Nephron progenitor cell (in vitro differentiated cells): ENCODE data around the gene NEB.

Source experiments
- DNase-seq: peaks from one replicate; pipeline ENCODE4 v3.0.0; 2021
- H3K27ac Mint-ChIP-seq: 2 replicates; pipeline ENCODE4 v1.8.0; 2021; ENCODE audit warnings: mild to moderate bottlenecking, moderate library complexity, mixed read lengths
- H3K27me3 Mint-ChIP-seq: 2 replicates; pipeline ENCODE4 v1.8.0; 2021; ENCODE audit warnings: mild to moderate bottlenecking, low read depth, mixed read lengths; ENCODE audit not compliant: poor library complexity
- H3K36me3 Mint-ChIP-seq: 2 replicates; pipeline ENCODE4 v1.8.0; 2021; ENCODE audit warnings: low read depth, mixed read lengths
- H3K4me1 Mint-ChIP-seq: 2 replicates; pipeline ENCODE4 v1.8.0; 2021; ENCODE audit warnings: mixed read lengths
- H3K4me3 Mint-ChIP-seq: 2 replicates; pipeline ENCODE4 v1.8.0; 2021; ENCODE audit warnings: mild to moderate bottlenecking, moderate library complexity, mixed read lengths
- H3K9me3 Mint-ChIP-seq: 2 replicates; pipeline ENCODE4 v1.8.0; 2021; ENCODE audit warnings: mild to moderate bottlenecking, moderate library complexity, mixed read lengths
- CTCF ChIP-seq: fragments of 200-600 bp; sonication (generic); IDR thresholded peaks from 2 replicates; pipeline ENCODE4 v1.5.0; 2021; ENCODE audit warnings: antibody characterized with exemption

The NEB gene

GRCh38 chr2:151661625-151662024, 72.7 kb downstream of the NEB start:
- no peak overlapping the region for H3K4me3 Mint-ChIP-seq
- no peaks in the 10 kb centered on the region for H3K9me3 Mint-ChIP-seq
- no peak for TF ChIP-seq CTCF
- H3K36me3 Mint-ChIP-seq = no peaks in the 10 kb centered on the region
- H3K27ac Mint-ChIP-seq = no peak overlapping the region
- H3K4me1 Mint-ChIP-seq = no peaks in the 10 kb centered on the region
- DNase-seq = no peak
- peaks cover 3% of the 10 kb centered on the region for H3K27me3 Mint-ChIP-seq

DNA sequence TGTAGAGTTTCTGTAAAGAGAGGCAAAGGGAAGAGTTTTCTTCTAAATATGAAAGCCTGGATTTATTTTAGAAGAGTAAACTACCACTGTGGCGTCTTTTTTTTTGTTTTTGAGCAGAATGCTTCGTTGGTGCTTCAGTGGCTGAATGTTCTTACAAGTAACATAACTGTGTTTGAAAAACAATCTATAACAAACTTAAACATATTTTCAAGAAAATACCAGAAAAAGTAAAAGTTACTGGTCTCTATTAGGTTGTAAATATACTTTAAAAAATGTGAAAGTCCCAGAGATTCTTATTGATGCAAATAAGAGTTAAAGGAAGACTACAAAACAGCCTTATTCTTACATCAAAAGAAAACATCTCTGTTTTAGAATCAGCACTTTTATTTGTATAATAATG, 76.2 kb downstream of the NEB start:
- Mint-ChIP-seq H3K27ac (no peak overlapping the region), H3K36me3 (no peaks in the 10 kb centered on the region), H3K27me3 (no peaks in the 10 kb centered on the region), H3K4me3 (no peak overlapping the region), H3K9me3 (no peaks in the 10 kb centered on the region), H3K4me1 (no peaks in the 10 kb centered on the region)
- no peak for DNase-seq
- TF ChIP-seq CTCF = no peak

DNA sequence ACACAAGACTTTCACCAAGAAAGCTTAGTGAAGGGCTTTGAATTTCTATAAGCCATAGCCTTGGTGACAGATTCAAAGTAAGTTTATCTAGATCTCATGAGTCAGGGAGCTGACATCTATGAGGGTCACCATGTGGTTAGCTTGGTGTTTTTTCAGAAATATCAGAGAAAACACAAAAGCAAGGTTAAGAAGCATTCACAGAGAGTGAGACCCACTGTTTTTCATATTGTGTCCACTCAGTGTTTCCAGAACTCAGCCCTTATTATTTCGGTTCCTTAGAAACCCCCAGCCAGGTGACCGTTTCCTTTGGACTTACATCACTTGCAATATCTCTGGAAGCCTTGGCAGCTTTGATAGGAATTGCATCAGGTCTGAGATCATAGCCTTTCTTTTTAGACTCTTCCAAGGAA, 76.6 kb downstream of the NEB start:
- Mint-ChIP-seq H3K27me3 (no peaks in the 10 kb centered on the region), H3K4me3 (no peak overlapping the region), H3K9me3 (no peaks in the 10 kb centered on the region), H3K4me1 (no peaks in the 10 kb centered on the region), H3K27ac (no peak overlapping the region), H3K36me3 (no peaks in the 10 kb centered on the region)
- no peak for DNase-seq
- TF ChIP-seq CTCF = no peak

DNA sequence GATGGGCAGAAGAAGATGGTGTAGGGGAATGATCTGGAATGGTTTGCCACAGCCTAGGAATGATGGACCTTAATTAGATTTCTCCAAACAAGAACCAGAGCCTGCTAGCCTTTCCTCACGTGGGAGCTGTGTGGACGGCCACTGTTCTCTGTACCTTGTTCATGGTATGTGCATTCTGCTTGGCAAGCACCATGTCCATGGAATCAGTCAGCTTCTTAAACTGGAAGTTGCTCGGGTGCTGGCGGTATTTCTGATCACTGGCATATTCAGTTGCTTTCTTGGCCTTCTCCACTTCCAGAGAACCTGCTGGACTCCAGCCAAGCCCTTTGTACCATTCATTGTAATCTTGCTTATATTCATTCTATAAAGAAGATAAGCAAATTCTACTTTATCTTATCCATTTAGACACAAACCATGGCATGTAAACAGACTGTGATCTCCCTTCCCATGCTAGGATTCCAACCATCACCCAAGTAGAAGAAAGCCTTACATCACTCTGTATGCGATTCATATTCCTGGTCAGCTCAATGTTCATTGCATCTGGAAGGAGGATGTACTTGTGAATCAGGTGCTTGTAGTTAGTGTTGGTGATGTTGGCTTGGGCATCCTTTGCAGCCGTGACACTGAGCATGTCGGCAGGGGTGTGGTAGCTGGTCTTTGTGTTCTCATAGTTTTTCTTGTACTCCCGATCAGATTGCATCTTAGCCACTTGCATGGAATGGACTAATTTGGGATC, 78.4 kb downstream of the NEB start:
- no peaks in the 10 kb centered on the region for H3K4me1 Mint-ChIP-seq
- H3K9me3 Mint-ChIP-seq = no peaks in the 10 kb centered on the region
- H3K36me3 Mint-ChIP-seq = no peaks in the 10 kb centered on the region
- TF ChIP-seq CTCF = no peak
- no peak overlapping the region for H3K4me3 Mint-ChIP-seq
- no peak for DNase-seq
- H3K27ac Mint-ChIP-seq = no peak overlapping the region
- H3K27me3 Mint-ChIP-seq = no peaks in the 10 kb centered on the region

DNA sequence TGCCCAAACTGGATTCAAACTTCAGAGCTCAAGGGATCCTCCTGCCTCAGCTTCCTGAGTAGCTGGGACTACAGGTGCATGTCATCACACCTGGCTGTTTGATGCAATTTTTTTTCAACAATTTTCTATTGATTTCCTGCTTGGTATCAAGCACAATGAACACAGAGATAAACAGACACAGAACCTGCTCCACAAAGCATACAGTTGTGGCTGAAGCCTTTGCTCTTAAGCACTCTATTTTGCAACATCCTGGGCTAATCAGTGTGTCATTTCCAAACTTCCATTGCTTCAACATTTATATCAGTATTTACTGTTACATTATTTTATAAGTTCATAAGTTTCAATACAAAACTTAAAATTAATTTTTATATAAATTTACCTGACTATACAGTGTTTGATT, 79.4 kb downstream of the NEB start:
- Mint-ChIP-seq H3K9me3 (no peaks in the 10 kb centered on the region), H3K27ac (no peak overlapping the region), H3K27me3 (no peaks in the 10 kb centered on the region), H3K4me3 (no peak overlapping the region), H3K4me1 (no peaks in the 10 kb centered on the region), H3K36me3 (no peaks in the 10 kb centered on the region)
- DNase-seq = no peak
- no peak for TF ChIP-seq CTCF

DNA sequence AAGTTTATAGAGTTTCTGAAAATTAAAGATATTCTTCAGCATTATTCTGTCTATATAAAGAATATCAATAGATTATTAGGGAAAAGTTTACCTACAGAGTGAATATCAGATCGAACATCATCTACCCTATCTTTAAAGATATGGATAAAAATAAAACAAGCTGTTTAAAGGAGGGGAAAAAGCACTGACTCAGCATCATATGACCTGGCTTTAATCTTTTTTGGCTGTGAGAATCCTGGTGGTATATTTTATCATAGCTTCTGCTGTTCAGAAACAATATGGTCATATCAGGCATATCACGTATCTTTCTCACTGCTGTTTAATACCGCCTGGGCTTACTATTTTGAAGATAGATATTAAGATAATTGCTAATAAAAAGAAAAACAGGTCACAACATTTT, 80.2 kb downstream of the NEB start:
- H3K27me3 Mint-ChIP-seq = no peaks in the 10 kb centered on the region
- no peak for DNase-seq
- H3K9me3 Mint-ChIP-seq = no peaks in the 10 kb centered on the region
- H3K4me3 Mint-ChIP-seq = no peak overlapping the region
- H3K4me1 Mint-ChIP-seq = no peaks in the 10 kb centered on the region
- H3K36me3 Mint-ChIP-seq = no peaks in the 10 kb centered on the region
- TF ChIP-seq CTCF = no peak
- H3K27ac Mint-ChIP-seq = no peak overlapping the region
